ENCODE data around the gene FAM50B.

FAM50B gene

DNA sequence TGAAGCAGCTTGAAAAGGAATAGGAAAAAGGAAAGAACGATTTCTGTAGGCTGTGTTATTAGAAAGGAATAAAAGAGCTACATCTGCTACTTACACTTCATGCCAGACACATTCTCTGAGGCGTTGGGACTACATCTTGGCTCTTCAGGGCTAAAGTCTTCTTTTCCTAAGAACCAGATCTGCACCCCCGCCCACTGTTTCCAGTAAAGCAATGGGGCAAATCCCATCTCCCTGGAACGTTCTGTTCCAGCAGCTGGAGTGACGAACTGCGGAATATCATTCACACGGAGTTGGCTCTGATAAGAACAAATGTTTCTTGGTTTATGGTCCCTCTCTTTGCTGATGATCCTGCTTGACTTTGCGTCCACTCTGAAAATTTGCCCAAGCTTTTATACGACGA lies 26.9 kb downstream of the FAM50B start:
- no peak for DNase-seq

DNA sequence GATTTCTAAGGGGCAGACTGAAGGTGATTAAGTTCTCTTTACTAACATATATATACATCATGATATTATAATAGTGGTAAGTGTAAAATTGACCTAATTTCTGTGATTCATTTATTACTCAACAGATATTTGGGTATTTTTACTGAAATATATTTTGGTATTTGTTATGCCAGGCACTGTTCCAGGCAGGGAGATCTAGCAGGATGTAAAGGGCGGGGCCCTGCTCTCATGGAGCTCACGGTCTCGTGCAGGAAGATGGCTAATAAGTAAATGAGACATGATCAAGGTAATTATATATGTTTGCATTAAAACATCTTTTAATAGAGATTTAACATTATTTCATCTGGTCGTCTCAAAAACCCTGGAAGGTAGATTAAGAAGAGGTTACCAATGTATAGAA lies 27.7 kb downstream of the FAM50B start:
- DNase-seq, result no peak

DNA sequence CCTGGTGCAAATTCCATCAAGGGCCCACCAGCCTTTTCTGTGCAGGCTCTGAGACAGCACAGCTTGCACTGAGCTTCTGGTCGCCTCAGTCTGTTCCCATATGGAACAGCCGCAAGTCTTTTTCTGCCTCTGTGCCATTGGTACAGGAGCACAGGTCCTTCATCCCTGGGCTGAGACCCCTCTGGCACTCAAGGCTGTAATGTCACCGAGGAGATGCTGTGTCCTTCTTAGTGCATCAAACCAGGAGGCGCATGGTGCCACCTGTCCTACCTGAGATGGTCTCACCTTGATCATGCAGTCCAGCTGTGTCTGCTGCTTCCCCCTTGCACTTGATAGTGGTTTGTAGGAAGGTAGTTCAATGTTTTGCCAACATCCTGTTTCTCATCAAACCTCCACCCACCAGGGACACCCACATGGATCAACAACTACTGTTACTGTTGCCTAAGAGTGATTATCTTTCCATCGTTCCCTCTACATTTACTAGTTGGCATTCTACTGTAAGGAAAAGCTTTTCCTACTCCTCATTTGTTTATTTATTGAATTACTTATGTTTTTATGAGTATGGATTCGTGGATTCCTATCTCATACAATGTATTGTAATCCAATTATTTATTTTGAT lies 29.0 kb downstream of the FAM50B start:
- no peak for DNase-seq

DNA sequence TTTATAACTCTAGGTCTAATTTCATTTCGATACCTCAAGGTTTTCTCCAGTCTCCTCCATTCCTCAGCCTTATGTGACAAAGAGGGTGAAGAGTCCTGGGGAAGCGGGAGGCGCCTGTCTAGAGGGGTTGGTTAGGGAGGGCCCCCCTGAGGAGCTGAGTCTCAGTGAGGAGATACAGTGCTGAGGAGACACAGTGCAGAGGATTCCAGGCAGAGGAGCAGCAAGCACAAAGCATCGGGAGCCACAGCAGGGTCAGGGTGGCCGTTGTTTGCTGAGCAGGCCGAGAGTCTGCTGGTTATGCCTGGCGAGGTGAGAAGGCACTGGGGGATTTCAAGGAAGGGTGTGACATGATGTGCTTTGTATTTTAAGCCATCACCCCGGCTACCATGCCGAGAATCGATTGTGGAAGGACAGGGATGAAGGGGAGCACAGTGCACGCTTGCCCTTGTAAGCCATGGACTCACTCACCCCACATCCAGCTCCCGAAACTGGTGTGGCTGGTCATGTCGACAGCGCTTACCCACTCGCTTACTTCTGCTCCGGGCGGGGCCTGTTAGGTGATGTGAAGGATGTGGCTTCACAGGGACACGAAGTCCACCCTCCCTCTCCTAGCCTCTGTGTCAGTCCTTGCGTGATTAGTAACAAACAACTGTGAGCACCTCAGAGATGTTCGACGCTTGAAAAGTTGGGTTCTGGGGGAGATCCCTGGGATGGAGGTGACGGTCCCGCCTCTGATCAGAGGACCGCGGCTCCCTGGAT lies 30.2 kb downstream of the FAM50B start:
- DNase-seq, result no peak

DNA sequence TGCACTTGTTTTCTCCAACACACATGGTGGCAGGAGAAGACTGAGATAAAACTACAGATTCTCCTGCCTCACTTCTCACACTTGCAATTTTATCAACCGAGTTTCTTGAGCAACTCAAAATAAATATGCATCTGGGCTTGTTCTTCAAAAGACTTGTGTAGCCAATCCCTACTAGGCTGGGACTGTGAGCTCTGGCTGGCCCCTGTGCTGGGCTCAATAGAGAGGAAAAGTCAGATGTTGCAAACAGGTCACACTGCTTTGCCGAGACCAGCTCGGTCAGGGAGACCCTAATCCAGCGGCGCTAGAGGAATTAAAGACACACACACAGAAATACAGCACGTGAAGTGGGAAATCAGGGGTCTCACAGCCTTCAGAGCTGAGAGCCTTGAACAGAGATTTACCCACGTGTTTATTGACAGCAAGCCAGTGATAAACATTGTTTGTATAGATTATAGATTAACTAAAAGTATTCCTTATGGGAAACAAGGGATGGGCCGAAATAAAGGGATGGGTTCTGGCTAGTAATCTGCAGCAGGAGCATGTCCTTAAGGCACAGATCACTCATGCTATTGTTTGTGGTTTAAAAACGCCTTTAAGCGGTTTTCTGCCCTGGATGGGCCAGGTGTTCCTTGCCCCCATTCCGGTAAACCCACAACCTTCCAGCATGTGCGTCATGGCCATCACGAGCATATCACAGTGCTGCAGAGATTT lies 32.7 kb downstream of the FAM50B start:
- no peak for DNase-seq

DNA sequence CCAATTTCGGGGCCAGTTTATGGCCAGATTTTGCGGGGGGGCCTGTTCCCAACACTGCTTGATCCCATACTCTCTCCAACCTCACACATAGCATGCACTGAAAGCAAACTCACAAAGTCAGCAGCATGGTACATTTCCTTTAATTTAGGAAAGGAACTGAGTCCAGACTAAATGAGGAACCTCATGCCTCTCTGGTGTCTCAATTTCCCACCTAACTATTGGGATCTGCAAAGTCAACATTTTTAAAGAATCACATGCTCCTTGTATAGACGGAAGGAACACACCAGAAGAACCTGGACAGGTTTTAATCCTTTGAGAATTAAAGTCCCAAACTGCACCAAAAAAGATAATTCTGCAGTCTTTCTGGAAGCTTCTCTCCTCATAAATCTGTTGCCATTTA lies 33.3 kb downstream of the FAM50B start:
- DNase-seq, result no peak

DNA sequence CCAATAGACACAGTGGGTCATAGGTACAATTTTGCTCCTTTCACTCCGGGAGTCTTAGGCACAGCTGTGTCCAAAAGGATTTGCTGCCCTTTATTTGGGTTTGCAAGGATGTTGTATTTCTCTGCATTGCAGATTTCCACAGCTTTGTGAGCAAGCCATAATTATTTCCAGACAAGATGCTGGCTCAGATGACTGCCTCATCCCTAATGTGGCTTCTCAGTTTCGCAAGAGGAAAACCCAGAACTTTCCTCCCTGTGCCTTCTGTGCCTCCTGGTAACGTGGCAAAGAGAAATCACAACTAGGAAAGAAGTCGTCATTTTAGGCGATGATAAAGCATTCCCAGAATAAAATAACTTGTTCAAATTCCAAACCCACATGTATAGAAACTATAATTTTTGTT lies 33.7 kb downstream of the FAM50B start:
- no peak for DNase-seq

DNA sequence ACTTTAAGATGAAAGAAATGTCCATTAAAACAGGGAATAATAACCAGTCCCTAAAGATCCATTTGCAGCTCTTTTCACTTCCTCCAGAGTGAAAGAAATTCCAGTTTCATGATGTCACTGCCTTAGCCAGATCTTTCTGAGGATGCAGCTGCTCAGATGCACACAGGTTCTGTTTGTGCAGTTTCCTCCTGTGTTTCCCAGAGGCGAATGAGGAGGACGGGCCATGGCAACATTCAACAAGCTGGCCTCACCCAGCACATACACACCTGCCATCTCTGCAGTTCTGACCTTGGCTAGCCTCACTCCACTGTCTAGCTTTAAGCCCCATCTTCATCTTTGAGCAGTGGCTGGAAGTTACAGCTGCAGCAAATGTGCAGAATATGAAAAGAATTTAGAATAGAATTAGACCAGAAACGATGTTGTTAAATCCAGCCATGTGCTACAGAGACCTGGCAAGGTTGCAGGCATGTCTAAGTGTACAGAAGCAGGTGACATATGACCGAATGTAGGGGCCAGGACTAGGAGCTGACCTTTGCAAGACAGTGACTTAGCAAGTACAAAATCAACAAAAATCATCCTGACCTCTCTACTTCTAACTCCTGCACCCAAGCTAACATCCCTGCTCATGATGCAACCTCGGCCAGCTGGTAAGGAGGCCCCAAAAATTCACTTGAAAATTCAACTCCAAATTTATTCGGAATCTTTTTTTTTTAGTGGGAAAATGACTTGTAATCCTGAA lies 35.0 kb downstream of the FAM50B start:
- no peak for DNase-seq

DNA sequence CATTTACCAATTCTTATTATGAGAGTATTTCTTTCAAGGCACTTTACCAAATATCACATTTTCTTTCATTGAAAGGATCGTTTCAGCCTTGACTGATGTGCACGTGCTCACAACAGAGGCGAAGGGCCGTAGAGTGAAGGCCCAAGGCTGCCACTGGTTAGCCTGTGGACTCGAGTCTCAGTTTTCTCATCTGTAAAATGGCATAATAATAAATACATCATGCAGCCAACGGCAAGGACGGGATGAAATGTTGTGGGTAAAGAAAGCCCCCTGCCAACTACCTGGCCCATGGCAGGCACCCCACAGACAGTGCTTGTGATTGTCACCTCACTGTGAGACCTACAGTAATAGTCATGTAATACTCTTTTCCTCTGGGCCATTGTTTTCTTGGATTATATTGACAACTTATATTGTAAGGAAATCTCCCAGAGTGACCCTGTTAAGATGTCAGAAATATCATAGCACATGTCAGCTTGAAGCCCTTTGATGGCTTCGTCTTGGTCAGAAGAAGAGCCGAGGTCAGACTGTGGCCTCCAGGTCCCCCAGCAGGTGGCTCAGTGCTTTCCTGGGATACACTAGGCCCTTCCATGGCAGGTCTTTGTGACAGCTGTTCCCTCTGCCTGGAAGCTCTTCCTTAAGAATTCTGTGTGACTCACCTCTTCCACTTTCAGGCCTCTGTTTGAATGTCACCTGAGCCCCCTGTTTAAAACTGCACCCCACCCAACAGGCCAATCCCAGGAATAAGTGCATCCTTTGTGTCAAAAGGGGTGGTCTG lies 36.3 kb downstream of the FAM50B start:
- DNase-seq, result peak; percentile 49

DNA sequence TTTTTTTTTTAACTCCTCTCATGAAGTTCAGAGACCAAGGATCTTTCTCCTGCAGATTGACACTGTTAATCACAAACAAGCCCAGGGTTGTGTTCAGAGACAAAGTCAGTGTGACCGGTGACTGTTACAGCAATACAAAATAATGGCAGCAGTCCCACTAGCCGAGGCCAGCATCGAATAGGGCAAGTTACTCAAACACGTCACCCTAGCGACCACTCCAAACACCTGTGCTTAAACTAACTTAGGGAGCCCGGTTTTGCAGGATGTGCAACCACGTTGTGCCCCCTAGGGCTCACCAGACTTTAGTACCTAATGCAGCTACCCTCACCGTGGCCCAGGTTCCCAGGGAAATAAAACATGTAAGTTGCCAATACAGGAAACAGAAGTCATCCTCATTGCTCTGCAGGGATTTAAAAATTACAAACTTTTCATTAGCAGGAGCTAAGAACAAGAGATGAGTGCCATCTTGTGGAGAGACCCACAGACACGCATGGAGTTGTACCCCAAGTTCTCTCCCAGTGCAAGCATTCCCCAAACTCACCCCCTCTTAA lies 38.1 kb downstream of the FAM50B start:
- no peak for DNase-seq

DNA sequence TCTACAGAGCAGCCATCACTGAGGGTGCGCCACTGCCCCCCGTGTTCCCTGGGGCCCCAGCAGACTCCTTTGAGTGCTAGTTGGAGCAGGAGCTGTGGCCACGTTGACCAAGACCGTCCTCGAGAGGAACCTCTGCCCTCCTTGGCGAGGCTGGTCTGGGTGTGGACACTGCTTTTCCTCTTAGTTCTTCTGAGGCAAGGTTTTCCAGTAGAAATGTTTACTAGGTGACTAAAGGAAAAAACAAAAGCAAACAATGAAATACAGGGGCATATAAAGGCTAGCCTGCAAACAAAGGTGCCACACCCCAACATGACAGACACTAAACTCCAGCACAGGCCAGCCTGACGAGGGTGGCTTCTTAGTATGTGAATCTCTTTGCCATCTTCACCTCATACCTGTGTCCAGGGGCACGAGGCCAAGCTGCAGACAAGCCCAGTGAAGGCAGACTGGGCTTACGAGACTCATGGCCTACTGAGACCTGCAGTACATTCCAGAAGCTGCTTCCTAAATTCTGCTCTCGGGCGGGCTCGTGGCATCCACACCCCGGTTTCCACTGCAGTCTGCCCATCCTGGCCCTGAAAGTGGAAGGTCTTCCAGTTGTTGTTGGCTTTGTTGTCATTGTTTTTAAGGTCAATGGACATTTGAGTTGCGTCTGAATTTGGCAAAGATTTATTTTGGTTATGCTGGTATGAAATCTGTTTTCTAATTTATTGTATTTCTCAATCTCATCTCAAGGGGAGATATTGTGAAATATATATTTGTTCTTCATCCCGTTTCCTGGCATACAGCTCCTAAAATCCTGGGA lies 39.2 kb downstream of the FAM50B start:
- DNase-seq, result no peak

DNA sequence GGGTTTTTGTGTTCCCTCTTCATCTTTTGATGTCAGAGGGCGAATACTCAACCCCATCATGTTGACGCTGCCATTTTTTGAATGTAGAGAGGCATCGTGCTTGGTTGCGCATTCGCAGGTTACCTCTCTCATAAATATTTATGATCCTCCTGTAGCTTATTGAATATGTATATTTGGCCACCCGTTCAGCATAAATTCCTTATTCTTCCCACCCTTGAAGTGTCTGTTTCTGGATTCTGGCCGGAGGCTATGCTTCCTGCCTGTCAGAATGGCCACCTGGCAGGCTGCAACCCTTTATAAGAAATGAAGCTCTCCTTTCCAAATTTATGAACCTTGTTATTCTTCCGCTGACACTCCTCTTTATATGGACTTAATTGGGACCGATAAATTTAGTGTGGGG lies 40.9 kb downstream of the FAM50B start:
- DNase-seq, result no peak

DNA sequence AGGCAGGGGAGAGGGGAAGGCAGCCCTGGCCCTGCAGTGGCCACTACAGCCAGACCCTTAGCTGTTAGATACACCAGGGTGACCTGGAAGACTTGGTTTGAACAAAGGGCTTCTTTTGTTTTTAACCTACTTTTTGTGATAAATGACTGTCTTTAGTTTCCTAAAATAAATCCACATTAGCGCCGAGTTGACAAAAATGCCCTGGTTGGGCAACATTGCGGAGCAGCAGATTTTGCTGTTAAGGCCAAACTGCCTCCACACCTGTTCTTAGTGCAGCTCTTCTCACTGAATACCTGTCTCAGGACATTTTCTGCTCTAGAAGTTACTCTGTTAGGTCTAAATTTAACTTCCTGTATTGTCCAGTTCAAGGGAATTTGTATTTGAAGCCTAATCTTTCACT lies 42.7 kb downstream of the FAM50B start:
- no peak for DNase-seq

DNA sequence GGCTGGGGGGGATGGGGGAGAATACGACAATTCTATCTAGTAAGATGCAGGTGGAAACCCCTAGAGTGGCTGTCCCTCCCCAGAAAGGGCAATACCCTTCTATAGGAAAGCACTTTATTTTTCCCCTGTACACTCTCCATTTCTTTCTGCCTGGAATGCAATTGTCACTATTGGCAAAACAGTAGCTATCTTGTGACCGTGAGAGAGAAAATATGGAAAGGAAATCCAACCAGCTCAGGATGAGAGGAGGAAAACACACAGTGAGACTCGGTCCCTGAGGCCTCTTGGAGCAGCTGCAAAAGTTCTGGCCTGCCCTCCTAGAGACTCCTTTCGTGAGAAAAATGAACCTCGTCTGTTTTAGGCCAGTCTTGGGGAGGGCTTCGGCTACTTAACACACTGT lies 43.4 kb downstream of the FAM50B start:
- DNase-seq, result no peak

DNA sequence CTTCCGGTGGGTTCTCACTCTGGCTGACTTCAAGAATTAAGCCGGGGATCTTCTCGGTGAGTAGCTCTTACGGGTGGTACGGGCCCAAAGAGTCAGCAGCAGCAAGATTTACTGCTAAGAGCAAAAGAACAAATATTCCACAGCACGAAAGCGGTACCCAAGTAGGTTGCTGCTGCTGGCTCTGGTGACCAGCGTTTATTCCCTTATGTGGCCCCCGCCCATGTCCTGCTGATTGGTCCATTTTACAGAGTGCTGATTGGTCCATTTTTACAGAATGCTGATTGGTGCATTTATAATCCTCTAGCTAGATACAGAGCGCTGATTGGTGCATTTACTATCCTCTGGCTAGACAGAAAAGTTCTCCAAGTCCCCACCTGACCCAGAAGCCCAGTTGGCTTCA lies 44.3 kb downstream of the FAM50B start:
- no peak for DNase-seq

DNA sequence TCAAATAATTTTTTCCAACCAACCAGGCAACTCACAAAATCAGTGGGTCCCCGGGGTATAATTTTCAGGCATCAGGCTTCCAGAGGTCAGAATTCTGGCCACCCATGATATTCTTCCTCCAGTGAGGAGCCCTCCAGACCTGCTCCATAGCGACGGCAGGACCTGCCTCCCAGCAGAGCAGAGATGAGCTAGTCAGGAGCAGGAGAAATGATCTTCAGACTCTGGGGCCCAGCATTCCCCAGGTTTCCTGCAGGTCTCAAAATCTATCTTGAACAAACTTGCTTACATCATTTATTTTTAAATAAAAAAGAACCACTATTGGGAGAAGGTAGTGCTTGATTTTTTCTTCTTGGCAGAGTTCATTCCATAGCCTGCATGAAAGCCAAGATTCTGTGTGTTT lies 44.7 kb downstream of the FAM50B start:
- no peak for DNase-seq

DNA sequence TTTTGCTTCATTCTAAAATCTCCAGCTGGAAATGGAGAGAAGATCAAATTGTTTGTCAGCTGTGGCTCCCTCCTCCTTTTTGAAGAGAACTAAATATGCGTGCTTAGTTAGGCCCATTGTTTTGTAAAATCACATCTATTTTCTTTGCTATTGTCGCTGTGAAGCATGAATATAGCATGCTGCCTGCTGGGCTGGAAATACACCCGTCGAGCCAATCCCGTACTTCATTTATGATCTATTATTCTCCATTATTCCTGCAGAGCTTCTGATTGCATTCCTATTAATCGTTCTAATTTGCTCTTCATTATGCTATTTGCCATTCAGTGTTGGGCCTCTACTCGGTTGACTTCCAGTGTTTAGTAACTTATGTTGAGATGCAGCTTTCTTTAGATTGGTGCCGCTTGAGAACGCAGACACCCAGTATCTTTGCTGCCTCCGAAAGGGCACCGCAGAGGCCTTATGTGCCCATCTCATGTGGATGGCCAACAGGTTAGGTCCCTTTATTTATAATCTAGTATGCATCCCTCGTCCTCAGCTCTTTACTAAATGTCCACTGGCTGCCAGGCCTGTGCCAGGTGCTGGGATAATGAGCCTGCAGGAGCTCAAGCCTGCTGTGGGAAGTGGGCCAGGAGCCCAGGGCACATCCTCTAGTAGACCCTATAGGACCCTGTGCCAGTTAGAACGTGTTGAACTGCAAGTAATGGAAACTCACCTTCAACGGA lies 45.6 kb downstream of the FAM50B start:
- no peak for DNase-seq

DNA sequence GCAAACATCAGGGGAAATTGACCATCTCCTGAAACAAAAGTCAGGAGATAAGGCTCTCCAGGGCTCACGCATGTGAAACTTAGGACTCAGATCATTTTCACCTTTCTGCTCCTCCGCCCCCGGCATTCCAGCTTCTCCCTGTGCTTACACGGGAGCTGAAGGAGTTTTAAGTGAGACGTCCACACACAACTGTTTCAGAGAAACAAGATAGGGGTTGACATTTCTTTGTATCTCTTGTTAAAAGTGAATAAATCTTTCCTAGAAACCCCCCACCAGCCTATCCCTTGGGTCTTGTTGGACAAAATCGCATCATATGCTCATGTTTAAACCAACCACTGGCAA lies 46.1 kb downstream of the FAM50B start:
- no peak for DNase-seq

DNA sequence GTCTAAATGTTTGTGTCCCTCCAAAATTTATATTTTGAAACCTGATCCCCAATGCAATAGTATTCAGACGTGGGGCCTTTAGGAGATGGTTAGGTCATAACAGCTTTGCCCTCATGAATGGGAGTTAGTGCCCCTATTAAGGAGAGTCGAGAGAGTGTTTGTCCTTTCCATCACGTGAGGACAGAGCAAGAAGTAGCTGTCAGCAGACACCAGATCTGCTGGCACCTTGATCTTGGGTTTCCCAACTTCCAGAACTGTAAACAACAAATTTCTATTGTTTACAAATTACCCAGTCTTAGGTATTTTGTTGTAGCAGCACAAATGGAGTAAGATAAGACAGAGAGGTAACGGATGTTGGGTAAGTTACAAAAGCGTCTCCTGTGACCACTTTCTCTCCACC lies 46.6 kb downstream of the FAM50B start:
- DNase-seq, result no peak

DNA sequence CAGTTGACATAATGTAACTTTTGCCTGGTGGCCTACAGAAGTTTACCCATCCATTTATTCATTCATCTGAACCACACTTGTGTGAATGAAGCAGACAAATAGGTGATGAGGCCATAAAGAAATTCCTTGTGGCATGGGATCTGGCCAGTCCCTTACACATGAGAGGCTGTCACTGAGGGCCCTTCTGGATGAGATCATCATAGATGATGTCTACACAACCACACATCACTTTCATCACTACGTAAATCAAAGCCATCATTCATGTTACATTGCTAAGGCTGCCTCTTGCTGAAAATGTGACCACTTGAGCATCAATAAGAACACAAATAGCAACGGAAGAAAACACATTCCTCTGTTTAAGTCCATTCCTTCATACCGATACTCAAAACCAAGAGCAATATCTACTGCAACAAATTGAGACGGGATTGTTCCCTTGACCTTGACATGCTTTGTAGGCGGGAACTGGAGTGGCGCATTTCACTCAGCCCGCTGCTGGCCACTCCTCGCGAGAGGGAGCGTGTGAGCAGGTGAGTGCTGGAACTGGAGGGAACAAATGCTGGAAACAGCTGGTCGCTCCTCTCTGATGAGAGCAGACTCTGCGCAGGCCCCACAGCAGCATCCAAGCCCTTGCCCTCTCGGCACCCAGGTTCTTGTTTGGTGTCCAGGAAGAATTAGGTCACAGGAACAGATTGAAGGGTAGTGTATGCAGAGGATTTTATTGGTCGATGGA lies 49.3 kb downstream of the FAM50B start:
- no peak for DNase-seq

Data from 8988T (cell line).